Measurements from ENCODE around the gene C20orf96.
"Not testable (repeated sequence)": the region's sequence is repeated elsewhere in the genome, so short reads cannot be mapped to it uniquely, and the experiment has no call there.

DNA sequence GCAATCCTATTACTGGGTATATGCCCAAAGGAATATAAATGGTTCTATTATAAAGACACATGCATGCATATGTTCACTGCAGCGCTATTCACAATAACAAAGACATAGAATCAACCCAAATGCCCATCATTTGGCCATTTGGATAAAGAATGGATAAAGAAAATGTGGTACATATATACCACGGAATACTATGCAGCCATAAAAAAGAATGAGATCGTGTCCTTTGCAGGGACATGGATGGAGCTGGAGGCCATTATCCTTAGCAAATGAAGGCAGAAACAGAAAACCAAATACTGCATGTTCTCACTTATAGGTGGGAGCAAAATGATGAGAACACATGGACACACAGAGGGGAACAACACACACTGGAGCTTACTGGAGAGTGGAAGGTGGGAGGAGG lies 64.7 kb downstream of the C20orf96 start:
- TF ChIP-seq, protein P1, sequence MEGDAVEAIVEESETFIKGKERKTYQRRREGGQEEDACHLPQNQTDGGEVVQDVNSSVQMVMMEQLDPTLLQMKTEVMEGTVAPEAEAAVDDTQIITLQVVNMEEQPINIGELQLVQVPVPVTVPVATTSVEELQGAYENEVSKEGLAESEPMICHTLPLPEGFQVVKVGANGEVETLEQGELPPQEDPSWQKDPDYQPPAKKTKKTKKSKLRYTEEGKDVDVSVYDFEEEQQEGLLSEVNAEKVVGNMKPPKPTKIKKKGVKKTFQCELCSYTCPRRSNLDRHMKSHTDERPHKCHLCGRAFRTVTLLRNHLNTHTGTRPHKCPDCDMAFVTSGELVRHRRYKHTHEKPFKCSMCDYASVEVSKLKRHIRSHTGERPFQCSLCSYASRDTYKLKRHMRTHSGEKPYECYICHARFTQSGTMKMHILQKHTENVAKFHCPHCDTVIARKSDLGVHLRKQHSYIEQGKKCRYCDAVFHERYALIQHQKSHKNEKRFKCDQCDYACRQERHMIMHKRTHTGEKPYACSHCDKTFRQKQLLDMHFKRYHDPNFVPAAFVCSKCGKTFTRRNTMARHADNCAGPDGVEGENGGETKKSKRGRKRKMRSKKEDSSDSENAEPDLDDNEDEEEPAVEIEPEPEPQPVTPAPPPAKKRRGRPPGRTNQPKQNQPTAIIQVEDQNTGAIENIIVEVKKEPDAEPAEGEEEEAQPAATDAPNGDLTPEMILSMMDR (IDR thresholded peaks at IDR 0.05), result not testable (repeated sequence)
- TF ChIP-seq POLR2AphosphoS5 (IDR thresholded peaks at IDR 0.05; ENCODE audit: low read depth, low read length); TCF7L2 (IDR thresholded peaks at IDR 0.05; ENCODE audit: low read depth, low read length); SIN3A (IDR thresholded peaks at IDR 0.05; ENCODE audit: borderline replicate concordance, insufficient read depth, low read depth, low read length); REST (IDR thresholded peaks at IDR 0.05; ENCODE audit: insufficient read depth in 1 of 2, low read depth in 2 of 2, low read length in 1 of 2): not testable (repeated sequence)
